Measurements from ENCODE around the gene CASP7.

- TF ChIP-seq EP300 (IDR thresholded peaks at IDR 0.05), result no peak
- TF ChIP-seq CTCF (IDR thresholded peaks at IDR 0.05), result no peak
Observed at GRCh38 chr10:113663142-113663541, 16.6 kb upstream of the CASP7 start.
